Pancreas (tissue), 10 donors: Measurements from ENCODE around the gene ADCY10. TPM values are rescaled to one million over a fixed set of nuclear protein-coding genes. Genes with fewer than 3 reads are reported as not detected.

Source experiments
- ATAC-seq, 4 donors: fragments of 200-7000 bp; cut with Tn5 transposase; one replicate each; pipeline versions ENCODE4 v1.8.0 to v1.9.1; 2020; ENCODE audit warnings: mild to moderate bottlenecking in 4 of 4, moderate library complexity in 4 of 4
- DNase-seq, 6 donors: peaks; one replicate each; pipeline ENCODE4 v3.0.0-alpha.2; 2020
- FAIRE-seq: peaks from 2 replicates; lab custom pipeline; 2012; peaks lifted over from hg19 to GRCh38; lab: Jason Lieb, UNC
- H3K27ac ChIP-seq, 4 donors: fragments of 200-600 bp; sonication (generic); 1 replicate in 3 of 4; 2 replicates in 1 of 4; pipeline versions ENCODE4 v1.5.0 to v1.8.0; 2020
- H3K27me3 ChIP-seq, 4 donors: fragments of 200-600 bp; one replicate each; pipeline ENCODE4 v1.8.0; 2021
- H3K36me3 ChIP-seq, 3 donors: fragments of 200-600 bp; sonication (generic) in 1 of 3; one replicate each; pipeline versions ENCODE4 v1.5.0 to v1.8.0; 2020 to 2021
- H3K4me1 ChIP-seq, 3 donors: fragments of 200-600 bp; one replicate each; pipeline ENCODE4 v1.8.0; 2021
- H3K4me3 ChIP-seq, 4 donors: fragments of 200-600 bp; sonication (generic) in 2 of 4; one replicate each; pipeline versions ENCODE4 v1.5.0 to v1.8.0; 2020 to 2021
- H3K9me3 ChIP-seq, 4 donors: fragments of 200-600 bp; one replicate each; pipeline ENCODE4 v1.8.0; 2021
- WGBS, 2 donors: extraction: QIAGEN DNeasy Blood & Tissue Kit; methylation state at CpG; one replicate each; pipeline ENCODE4 v1.1.7; 2013; 5-methylcytosine and 5-hydroxymethylcytosine counted together
- intact Hi-C, 3 donors: fragments of 100-400 bp; cut with DNase I; formaldehyde crosslinking; loops; one replicate each; pipeline versions ENCODE4 v1.11.1 to v1.14.2; 2022
- polyA plus RNA-seq, 2 donors: library from polyadenylated mRNA; stranded (reverse); fragments of 200-250 nt; gene quantifications; one replicate each; pipeline ENCODE4 v1.2.3, GENCODE V29; 2013
- total RNA-seq, 6 donors: library from RNA; stranded (reverse); fragmentation: NEBNext Ultra II Directional in 4 of 6; extraction: Animal tissue kit (Norgen Biotek cat#: 25700) in 4 of 6; gene quantifications; one replicate each; pipeline versions ENCODE4 v1.2.1 to v1.2.4, GENCODE V29; 2021 to 2023
- TF ChIP-seq, protein P1 (sequence below), 4 donors: fragments of 200-600 bp; sonication (generic) in 3 of 4; IDR thresholded peaks; one replicate each; pipeline versions ENCODE4 v1.5.0 to v1.8.0; 2021; ENCODE audit warnings: antibody characterized with exemption in 4 of 4
- donor health status: healthy with polysubstance abuse.
- donor health status: DM: no; HTN: no; CAD: no; lungs with moderate emphysema.
- donor health status: DM: no; HTN: no; CAD: no.
- donor health status: control.
- donor health status: control.
- donor health status: Bipolar disorder and iron deficiency.
- donor health status: DM: yes; HTN: yes; CAD: no.
- donor health status: DM: no; HTN: no; CAD: no.
- donor health status: DM: no; HTN: no; CAD: no.
- donor health status: DM: yes; HTN: yes; CAD: no.

ADCY10 gene
- total and polyA plus RNA-seq, 8 donors: 0.03 to 0.31 (median 0.16) TPM; not detected in 1

DNA sequence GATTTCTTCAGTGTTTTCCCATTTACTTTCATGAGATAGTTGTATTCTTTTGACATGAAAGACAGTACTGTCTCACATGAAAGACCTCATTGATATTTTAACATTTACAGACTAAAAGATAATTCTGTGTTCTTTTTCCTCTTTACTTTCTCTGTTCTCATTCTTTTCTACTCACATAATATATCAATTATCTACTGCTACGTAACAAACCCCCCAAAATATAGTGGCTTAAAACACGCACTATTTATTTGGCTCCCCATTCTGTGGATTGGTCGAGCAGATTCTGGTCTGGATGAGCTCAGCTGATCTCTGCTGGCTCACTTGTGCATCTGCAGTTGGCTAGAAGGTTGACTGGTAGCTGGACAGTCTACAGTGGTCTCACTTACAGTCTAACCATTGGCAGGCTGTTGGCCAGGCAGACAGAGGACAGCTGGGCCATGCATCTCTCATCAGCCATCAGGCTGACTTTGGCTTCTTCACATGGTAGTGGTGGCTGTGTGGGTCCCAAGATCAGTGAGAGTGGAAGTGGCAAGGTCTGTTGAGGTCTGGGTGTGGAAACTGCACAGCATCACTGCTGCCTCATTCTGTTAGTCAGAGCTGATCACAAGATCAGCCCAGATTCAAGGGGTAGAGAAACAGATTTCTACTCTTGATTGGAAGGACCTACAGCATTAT lies 128.9 kb downstream of the ADCY10 start:
- DNase-seq (no peak), ATAC-seq (no peak), FAIRE-seq (no peak)
- Histone ChIP-seq H3K9me3 (no peaks in the 10 kb centered on the region), H3K27ac (no peak overlapping the region), H3K4me1 (no peaks in the 10 kb centered on the region), H3K4me3 (no peak overlapping the region), H3K27me3 (no peaks in the 10 kb centered on the region), H3K36me3 (peaks cover 0 to 6% (median 0%) of the 10 kb centered on the region in 3 donors)
- TF ChIP-seq, protein P1, sequence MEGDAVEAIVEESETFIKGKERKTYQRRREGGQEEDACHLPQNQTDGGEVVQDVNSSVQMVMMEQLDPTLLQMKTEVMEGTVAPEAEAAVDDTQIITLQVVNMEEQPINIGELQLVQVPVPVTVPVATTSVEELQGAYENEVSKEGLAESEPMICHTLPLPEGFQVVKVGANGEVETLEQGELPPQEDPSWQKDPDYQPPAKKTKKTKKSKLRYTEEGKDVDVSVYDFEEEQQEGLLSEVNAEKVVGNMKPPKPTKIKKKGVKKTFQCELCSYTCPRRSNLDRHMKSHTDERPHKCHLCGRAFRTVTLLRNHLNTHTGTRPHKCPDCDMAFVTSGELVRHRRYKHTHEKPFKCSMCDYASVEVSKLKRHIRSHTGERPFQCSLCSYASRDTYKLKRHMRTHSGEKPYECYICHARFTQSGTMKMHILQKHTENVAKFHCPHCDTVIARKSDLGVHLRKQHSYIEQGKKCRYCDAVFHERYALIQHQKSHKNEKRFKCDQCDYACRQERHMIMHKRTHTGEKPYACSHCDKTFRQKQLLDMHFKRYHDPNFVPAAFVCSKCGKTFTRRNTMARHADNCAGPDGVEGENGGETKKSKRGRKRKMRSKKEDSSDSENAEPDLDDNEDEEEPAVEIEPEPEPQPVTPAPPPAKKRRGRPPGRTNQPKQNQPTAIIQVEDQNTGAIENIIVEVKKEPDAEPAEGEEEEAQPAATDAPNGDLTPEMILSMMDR (IDR thresholded peaks at IDR 0.05): no peak
- WGBS, 2 donors: 94 to 99% methylated on average over 3 of the region's 3 CpGs
- intact Hi-C loops: no loop called here

DNA sequence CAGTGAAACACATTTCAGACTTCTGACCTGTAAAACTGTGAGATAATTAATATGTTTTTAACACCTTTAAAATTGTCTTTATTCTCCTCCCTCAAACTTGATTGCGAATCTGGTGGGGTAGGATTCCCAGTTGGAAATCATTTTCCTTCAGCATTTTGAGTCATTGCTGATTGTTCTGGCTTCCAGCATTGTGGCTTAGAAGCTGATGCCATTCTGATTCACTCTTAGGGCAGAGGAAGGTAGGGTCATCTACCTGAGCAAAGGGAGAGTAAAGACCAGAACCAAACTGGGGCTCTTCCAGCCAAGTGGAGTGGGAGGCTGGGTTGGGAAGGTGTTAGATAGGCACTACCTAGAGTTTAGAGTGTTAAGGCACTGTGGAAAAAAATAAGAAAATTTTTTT lies 131.0 kb downstream of the ADCY10 start:
- Histone ChIP-seq H3K4me1 (no peaks in the 10 kb centered on the region), H3K9me3 (no peaks in the 10 kb centered on the region), H3K4me3 (no peak overlapping the region), H3K36me3 (peaks cover 0 to 5% (median 0%) of the 10 kb centered on the region in 3 donors), H3K27ac (no peak overlapping the region), H3K27me3 (no peaks in the 10 kb centered on the region)
- FAIRE-seq (no peak), DNase-seq (no peak), ATAC-seq (no peak)
- 94 to 100% methylated on average over 1 of the region's 1 CpG for WGBS, 2 donors
- TF ChIP-seq, protein P1 (IDR thresholded peaks at IDR 0.05): no peak
- intact Hi-C loops: no loop called here

DNA sequence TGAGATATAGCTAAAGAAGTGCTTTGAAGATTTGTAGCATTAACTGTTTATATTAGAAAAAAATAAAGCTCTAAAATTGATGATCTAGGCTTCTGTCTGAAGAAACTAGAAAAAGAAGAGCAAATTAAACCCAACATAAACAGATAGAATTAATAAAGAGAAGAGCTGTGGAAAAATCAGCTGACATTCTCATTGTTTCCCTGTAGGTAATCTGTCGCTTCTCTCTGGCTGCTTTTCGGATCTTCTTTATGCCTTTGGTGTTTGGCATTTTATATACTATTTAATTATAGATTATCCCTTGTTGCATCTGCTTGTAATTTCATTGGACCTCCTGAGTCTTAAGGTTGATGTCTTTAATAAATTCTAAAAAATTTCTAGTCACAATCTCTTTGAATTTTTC lies 132.4 kb downstream of the ADCY10 start:
- no peaks in the 10 kb centered on the region for H3K9me3 ChIP-seq
- H3K27ac ChIP-seq: no peak overlapping the region
- FAIRE-seq (no peak), ATAC-seq (no peak), DNase-seq (no peak)
- H3K36me3 ChIP-seq: peaks cover 0 to 8% (median 0%) of the 10 kb centered on the region in 3 donors
- no peaks in the 10 kb centered on the region for H3K4me1 ChIP-seq
- intact Hi-C loops: no loop called here
- no peak overlapping the region for H3K4me3 ChIP-seq
- H3K27me3 ChIP-seq: no peaks in the 10 kb centered on the region
- 98 to 99% methylated on average over 2 of the region's 2 CpGs for WGBS, 2 donors
- TF ChIP-seq, protein P1 (IDR thresholded peaks at IDR 0.05): no peak

DNA sequence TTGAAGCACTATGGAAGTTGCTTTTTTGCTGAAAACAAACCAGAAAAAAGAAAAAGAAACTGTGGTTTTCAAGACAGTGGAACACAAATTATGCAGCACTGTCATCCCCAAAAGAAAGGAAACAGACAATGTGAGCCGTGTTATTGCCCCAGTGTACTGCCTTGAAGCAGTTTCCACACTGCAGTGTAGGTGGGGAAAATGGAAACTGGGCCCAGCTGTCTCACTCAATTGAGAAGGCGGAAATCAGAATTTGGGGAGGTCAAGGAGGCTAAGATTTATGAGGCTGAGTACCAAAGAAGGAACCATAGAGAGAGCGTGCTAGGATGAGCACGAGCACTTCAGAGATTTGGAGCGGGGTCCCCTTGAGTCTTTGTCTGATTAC lies 136.7 kb downstream of the ADCY10 start:
- H3K27me3 ChIP-seq: no peaks in the 10 kb centered on the region
- intact Hi-C loops: no loop called here
- no peak for ATAC-seq
- no peak for DNase-seq
- peaks cover 0 to 13% (median 0%) of the 10 kb centered on the region in 3 donors for H3K36me3 ChIP-seq
- no peak overlapping the region for H3K27ac ChIP-seq
- no peaks in the 10 kb centered on the region for H3K4me1 ChIP-seq
- FAIRE-seq: no peak
- H3K9me3 ChIP-seq: no peaks in the 10 kb centered on the region
- WGBS, 2 donors: 98 to 99% methylated on average over 5 of the region's 5 CpGs
- TF ChIP-seq, protein P1 (IDR thresholded peaks at IDR 0.05): no peak
- H3K4me3 ChIP-seq: no peak overlapping the region

DNA sequence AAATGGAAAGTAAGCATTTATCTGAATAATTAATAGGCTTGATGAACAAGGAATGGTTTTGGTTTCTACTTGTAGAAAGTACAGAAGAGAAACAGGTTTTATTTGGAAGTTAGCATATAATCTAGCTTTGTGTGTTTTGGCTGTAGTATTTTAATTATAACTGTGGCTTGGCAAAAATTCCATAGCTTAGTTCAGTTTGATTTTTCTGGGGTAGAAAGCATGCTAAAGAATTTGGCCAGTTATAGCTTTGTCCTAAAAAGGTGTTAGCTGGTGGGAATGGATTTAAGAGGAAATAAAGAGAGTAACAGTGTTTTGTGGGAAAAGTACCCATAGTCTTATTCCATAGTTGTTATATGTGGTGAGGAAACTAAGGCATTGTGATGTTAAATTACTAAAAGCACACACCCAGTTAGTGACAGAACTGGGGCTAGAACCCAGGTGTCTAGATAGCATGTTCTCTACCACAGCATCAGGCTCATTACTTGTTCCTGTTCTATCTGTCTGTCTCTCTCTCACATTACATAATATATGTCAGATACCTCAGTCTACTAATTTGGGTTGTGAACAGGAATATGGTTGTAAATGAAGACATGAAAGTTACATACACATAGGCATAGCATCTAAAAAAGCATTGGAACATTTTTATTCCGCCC lies 137.2 kb downstream of the ADCY10 start:
- 97 to 100% methylated on average over 1 of the region's 1 CpG for WGBS, 2 donors
- FAIRE-seq (no peak), ATAC-seq (no peak), DNase-seq (no peak)
- H3K4me3 ChIP-seq: no peak overlapping the region
- no peaks in the 10 kb centered on the region for H3K27me3 ChIP-seq
- no peaks in the 10 kb centered on the region for H3K9me3 ChIP-seq
- TF ChIP-seq, protein P1 (IDR thresholded peaks at IDR 0.05): no peak
- intact Hi-C loops: no loop called here
- H3K27ac ChIP-seq: no peak overlapping the region
- no peaks in the 10 kb centered on the region for H3K4me1 ChIP-seq
- peaks cover 0 to 13% (median 0%) of the 10 kb centered on the region in 3 donors for H3K36me3 ChIP-seq
